ENCODE measurements around the gene CCDC195.

GRCh38 chr2:224734949-224735348 is 18.8 kb upstream of the CCDC195 start:
- TF ChIP-seq, protein P1, sequence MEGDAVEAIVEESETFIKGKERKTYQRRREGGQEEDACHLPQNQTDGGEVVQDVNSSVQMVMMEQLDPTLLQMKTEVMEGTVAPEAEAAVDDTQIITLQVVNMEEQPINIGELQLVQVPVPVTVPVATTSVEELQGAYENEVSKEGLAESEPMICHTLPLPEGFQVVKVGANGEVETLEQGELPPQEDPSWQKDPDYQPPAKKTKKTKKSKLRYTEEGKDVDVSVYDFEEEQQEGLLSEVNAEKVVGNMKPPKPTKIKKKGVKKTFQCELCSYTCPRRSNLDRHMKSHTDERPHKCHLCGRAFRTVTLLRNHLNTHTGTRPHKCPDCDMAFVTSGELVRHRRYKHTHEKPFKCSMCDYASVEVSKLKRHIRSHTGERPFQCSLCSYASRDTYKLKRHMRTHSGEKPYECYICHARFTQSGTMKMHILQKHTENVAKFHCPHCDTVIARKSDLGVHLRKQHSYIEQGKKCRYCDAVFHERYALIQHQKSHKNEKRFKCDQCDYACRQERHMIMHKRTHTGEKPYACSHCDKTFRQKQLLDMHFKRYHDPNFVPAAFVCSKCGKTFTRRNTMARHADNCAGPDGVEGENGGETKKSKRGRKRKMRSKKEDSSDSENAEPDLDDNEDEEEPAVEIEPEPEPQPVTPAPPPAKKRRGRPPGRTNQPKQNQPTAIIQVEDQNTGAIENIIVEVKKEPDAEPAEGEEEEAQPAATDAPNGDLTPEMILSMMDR (IDR thresholded peaks at IDR 0.05; ENCODE audit: insufficient read depth, low read length, poor library complexity, severe bottlenecking) = no peak
- no peak for TF ChIP-seq EZH2phosphoT487 (conservative IDR thresholded peaks at IDR 0.05; ENCODE audit: low read length)
